Measurements from ENCODE around the gene VCL. TPM values are rescaled to one million over a fixed set of nuclear protein-coding genes. Genes with fewer than 3 reads are reported as not detected.

The VCL gene
- total and polyA plus RNA-seq, 2 of the 8 experiments (the other 6 are each of a cell fraction or from before 2014, with no cell fraction given) = 119 to 377 TPM

- DNase-seq (ENCODE audit: low read depth in 1 of 2, low spot score in 2 of 2) = no peak
- Histone ChIP-seq H3K79me2 (ENCODE audit: control insufficient read depth in 1 of 2, insufficient read depth in 2 of 2, low read length in 2 of 2) (no peaks in the 10 kb centered on the region), H4K8ac (ENCODE audit: extremely low read depth, insufficient read depth, low read length) (no peak overlapping the region), H2BK120ac (replicated peaks; ENCODE audit: low read depth, low read length) (no peak overlapping the region), H2AK5ac (ENCODE audit: low read depth, low read length) (no peak overlapping the region), H3K4me3 (ENCODE audit: extremely low read depth in 1 of 4, insufficient read depth in 2 of 4, low read depth in 3 of 4, low read length in 4 of 4) (no peak overlapping the region), H3K27me3 (replicated peaks in 1 of 4; ENCODE audit: control insufficient read depth in 3 of 4, extremely low read depth in 1 of 4, insufficient read depth in 3 of 4, low read length in 3 of 4) (no peaks in the 10 kb centered on the region), H3K23me2 (ENCODE audit: low read depth, low read length) (no peaks in the 10 kb centered on the region), H3K36me3 (ENCODE audit: control insufficient read depth in 2 of 4, insufficient read depth in 4 of 4, low read length in 3 of 4) (no peaks in the 10 kb centered on the region), H2BK5ac (ENCODE audit: low read depth, low read length) (no peak overlapping the region), H3K9ac (replicated peaks in 1 of 4; ENCODE audit: extremely low read depth in 1 of 4, low read depth in 3 of 4, low read length in 3 of 4) (no peak overlapping the region), H4K5ac (ENCODE audit: insufficient read length, low read depth, low read length) (no peak overlapping the region), H3K4me1 (replicated peaks in 1 of 4; ENCODE audit: control insufficient read depth in 3 of 4, insufficient read depth in 4 of 4, low read length in 3 of 4) (peaks cover 1 to 7% (median 2%) of the 10 kb centered on the region in 4 experiments; a peak in 4 of 7 replicates), H3K9me3 (ENCODE audit: insufficient read depth in 2 of 2, low read depth in 1 of 2, low read length in 1 of 2) (no peaks in the 10 kb centered on the region), H3K14ac (ENCODE audit: insufficient read length) (no peak overlapping the region), H2BK12ac (ENCODE audit: low read depth, low read length) (no peak overlapping the region), H2AFZ (ENCODE audit: low read length) (peak overlapping the region; percentile 83), H4K20me1 (replicated peaks in 1 of 2; ENCODE audit: control insufficient read depth in 1 of 2, insufficient read depth in 2 of 2, low read length in 2 of 2) (no peaks in the 10 kb centered on the region), H3K4ac (replicated peaks; ENCODE audit: insufficient read length, low read depth, low read length) (no peak overlapping the region), H3K56ac (replicated peaks; ENCODE audit: insufficient read length, low read depth, low read length) (no peak overlapping the region), H2BK15ac (ENCODE audit: low read length) (no peak overlapping the region), H3K4me2 (ENCODE audit: insufficient read depth in 1 of 2, low read depth in 2 of 2, low read length in 2 of 2) (no peak overlapping the region), H2BK20ac (ENCODE audit: low read length) (no peak overlapping the region), H3K23ac (ENCODE audit: insufficient read length) (no peak overlapping the region), H4K91ac (replicated peaks; ENCODE audit: insufficient read length, low read length) (no peak overlapping the region), H3K18ac (ENCODE audit: extremely low read depth, low read length) (no peak overlapping the region), H3K27ac (ENCODE audit: low read depth, low read length) (no peak overlapping the region), H3K79me1 (ENCODE audit: low read depth, low read length) (no peaks in the 10 kb centered on the region)
- CTCF ChIA-PET (ENCODE audit: partially characterized antibody) = interaction anchor here (1.0 to 1.1 kb wide), 2 partner anchors 9 to 25 kb away, joined by 3 to 4 read pairs; no protein-coding TSS in a partner anchor
- WGBS, 2 experiments (ENCODE audit: extremely low coverage in 1 of 2, insufficient coverage in 1 of 2, insufficient read length in 1 of 2, insufficient replicate concordance in 2 of 2, low coverage in 1 of 2, low lambda C conversion rate in 2 of 2, missing lambda C conversion rate in 1 of 2) = 81% methylated on average over 8 of the region's 8 CpGs; no CpG with 5 or more reads in 1 of the 2 experiments
- TF ChIP-seq SRF (IDR thresholded peaks at IDR 0.05; ENCODE audit: low read depth, low read length) (no peak), MAX (IDR thresholded peaks at IDR 0.05) (no peak), JUND (IDR thresholded peaks at IDR 0.05; ENCODE audit: low read length) (no peak), GABPA (IDR thresholded peaks at IDR 0.05; ENCODE audit: borderline replicate concordance, insufficient read depth, low read length) (no peak), ASH2L (IDR thresholded peaks at IDR 0.05; ENCODE audit: low read length) (no peak), HDAC2 (IDR thresholded peaks at IDR 0.05; ENCODE audit: borderline replicate concordance in 1 of 2, low read depth in 2 of 2, low read length in 2 of 2) (no peak), SP1 (IDR thresholded peaks at IDR 0.05; ENCODE audit: low read depth, low read length) (no peak), TAF1 (IDR thresholded peaks at IDR 0.05; ENCODE audit: low read depth, low read length) (no peak), RAD21 (IDR thresholded peaks at IDR 0.05 in 1 of 2, conservative IDR thresholded peaks at IDR 0.05 in 1 of 2; ENCODE audit: low read depth in 2 of 2, low read length in 2 of 2) (no peak)
- FAIRE-seq = peak; percentile 71
- POLR2A ChIA-PET (ENCODE audit: partially characterized antibody) = interaction anchor here (1.0 to 2.5 kb wide), 8 partner anchors 9 to 43 kb away, joined by 3 to 12 read pairs (median 5); partner anchors contain the start of gene VCL
Observed at GRCh38 chr10:73983096-73984047, 14.5 kb upstream of the VCL start.

All from H1 (cell line).